MM.1S (cell line): Measurements from ENCODE around the gene SLC10A1.

ENCODE experiments used
- DNase-seq: peaks from one replicate; pipeline ENCODE4 v3.0.0-alpha.2; 2015
- H2AFZ ChIP-seq: fragments of 300-600 bp; sonication (generic); 2 replicates; pipeline ENCODE4 v1.6.0; 2016; ENCODE audit warnings: antibody characterized with exemption, low read length
- H3F3A ChIP-seq: fragments of 300-600 bp; sonication (generic); 2 replicates; pipeline ENCODE4 v1.6.1; 2016; ENCODE audit warnings: mild to moderate bottlenecking, antibody characterized with exemption, low read length, moderate library complexity, mixed read lengths; ENCODE audit not compliant: insufficient read depth
- H3K27ac ChIP-seq: fragments of 300-600 bp; sonication (generic); 2 replicates; pipeline ENCODE4 v1.5.1; 2016; ENCODE audit warnings: mild to moderate bottlenecking, low read length
- H3K27me3 ChIP-seq: fragments of 300-600 bp; sonication (generic); replicated peaks from 2 replicates; pipeline ENCODE4 v1.6.0; 2016; ENCODE audit warnings: low read length; ENCODE audit not compliant: insufficient read depth
- H3K36me3 ChIP-seq: fragments of 300-600 bp; sonication (generic); replicated peaks from 2 replicates; pipeline ENCODE4 v1.6.1; 2016; ENCODE audit warnings: mild to moderate bottlenecking, low read length, mixed read lengths; ENCODE audit not compliant: insufficient read depth
- H3K4me1 ChIP-seq: fragments of 300-600 bp; sonication (generic); 2 replicates; pipeline ENCODE4 v1.6.1; 2016; ENCODE audit warnings: low read length, mixed read lengths
- H3K4me2 ChIP-seq: fragments of 300-600 bp; sonication (generic); 2 replicates; pipeline ENCODE4 v1.6.0; 2016; ENCODE audit warnings: low read depth, low read length
- H3K4me3 ChIP-seq: fragments of 300-600 bp; sonication (generic); 2 replicates; pipeline ENCODE4 v1.5.1; 2016; ENCODE audit warnings: low read length, mixed read lengths
- H3K79me2 ChIP-seq: fragments of 300-600 bp; sonication (generic); 2 replicates; pipeline ENCODE4 v1.6.1; 2016; ENCODE audit warnings: mixed run types, low read length, mixed read lengths
- H3K9ac ChIP-seq: fragments of 300-600 bp; sonication (generic); 2 replicates; pipeline ENCODE4 v1.6.1; 2016; ENCODE audit warnings: low read length, mixed read lengths
- H3K9me2 ChIP-seq: fragments of 300-600 bp; sonication (generic); replicated peaks from 2 replicates; pipeline ENCODE4 v1.6.1; 2016; ENCODE audit warnings: mild to moderate bottlenecking, low read length, mixed read lengths; ENCODE audit not compliant: insufficient read depth
- H3K9me3 ChIP-seq: fragments of 300-600 bp; sonication (generic); replicated peaks from 2 replicates; pipeline ENCODE4 v1.6.1; 2016; ENCODE audit warnings: mild to moderate bottlenecking, low read length, mixed read lengths; ENCODE audit not compliant: insufficient read depth
- H4K20me1 ChIP-seq: fragments of 300-600 bp; sonication (generic); 2 replicates; pipeline ENCODE4 v1.6.1; 2016; ENCODE audit warnings: mild to moderate bottlenecking, low read length, moderate library complexity, mixed read lengths; ENCODE audit not compliant: insufficient read depth
- CTCF ChIP-seq: fragments of 300-600 bp; sonication (generic); IDR thresholded peaks from 2 replicates; pipeline ENCODE4 v1.5.1; 2016; ENCODE audit warnings: antibody characterized with exemption, low read length, mixed read lengths
- EZH2 ChIP-seq: fragments of 300-600 bp; sonication (generic); optimal IDR thresholded peaks from 2 replicates; pipeline ENCODE3; 2017; ENCODE audit warnings: low read depth, mild to moderate bottlenecking, antibody characterized with exemption, low read length, mixed read lengths
- EZH2phosphoT487 ChIP-seq: fragments of 300-600 bp; sonication (generic); IDR thresholded peaks from 2 replicates; pipeline ENCODE4 v1.6.1; 2018; ENCODE audit warnings: antibody characterized with exemption, low read length

SLC10A1 gene

GRCh38 chr14:69807192-69807591 is 10.2 kb upstream of the SLC10A1 start:
- no peaks in the 10 kb centered on the region for H3K9me3 ChIP-seq
- no peak overlapping the region for H2AFZ ChIP-seq
- no peaks in the 10 kb centered on the region for H3K27me3 ChIP-seq
- no peak overlapping the region for H3K4me2 ChIP-seq
- no peak overlapping the region for H3K9ac ChIP-seq
- no peaks in the 10 kb centered on the region for H3K9me2 ChIP-seq
- H3K36me3 ChIP-seq = no peaks in the 10 kb centered on the region
- H4K20me1 ChIP-seq = no peaks in the 10 kb centered on the region
- TF ChIP-seq CTCF (no peak), EZH2 (no peak), EZH2phosphoT487 (no peak)
- no peak overlapping the region for H3K4me3 ChIP-seq
- H3K27ac ChIP-seq = no peak overlapping the region
- no peaks in the 10 kb centered on the region for H3K4me1 ChIP-seq
- H3F3A ChIP-seq = no peaks in the 10 kb centered on the region
- H3K79me2 ChIP-seq = no peaks in the 10 kb centered on the region
- DNase-seq = no peak

- no peaks in the 10 kb centered on the region for H3K27me3 ChIP-seq
- H4K20me1 ChIP-seq = no peaks in the 10 kb centered on the region
- no peak for DNase-seq
- no peak overlapping the region for H3K4me2 ChIP-seq
- no peak overlapping the region for H2AFZ ChIP-seq
- H3K9ac ChIP-seq = no peak overlapping the region
- no peaks in the 10 kb centered on the region for H3K9me2 ChIP-seq
- H3K9me3 ChIP-seq = no peaks in the 10 kb centered on the region
- no peaks in the 10 kb centered on the region for H3K79me2 ChIP-seq
- H3K4me1 ChIP-seq = no peaks in the 10 kb centered on the region
- H3K36me3 ChIP-seq = no peaks in the 10 kb centered on the region
- TF ChIP-seq EZH2 = no peak
- no peak for TF ChIP-seq CTCF
- no peak for TF ChIP-seq EZH2phosphoT487
- no peak overlapping the region for H3K4me3 ChIP-seq
- no peaks in the 10 kb centered on the region for H3F3A ChIP-seq
- H3K27ac ChIP-seq = no peak overlapping the region
Measured at GRCh38 chr14:69804902-69805301, 7.9 kb upstream of the SLC10A1 start.

GRCh38 chr14:69803753-69804152 is 6.7 kb upstream of the SLC10A1 start:
- Histone ChIP-seq H3K79me2 (no peaks in the 10 kb centered on the region), H3K4me1 (no peaks in the 10 kb centered on the region), H3K4me2 (no peak overlapping the region), H3K9me2 (no peaks in the 10 kb centered on the region), H3K36me3 (no peaks in the 10 kb centered on the region), H3F3A (no peaks in the 10 kb centered on the region), H3K27ac (no peak overlapping the region), H3K4me3 (no peak overlapping the region), H2AFZ (no peak overlapping the region), H3K27me3 (no peaks in the 10 kb centered on the region), H4K20me1 (no peaks in the 10 kb centered on the region), H3K9me3 (no peaks in the 10 kb centered on the region), H3K9ac (no peak overlapping the region)
- DNase-seq = no peak
- TF ChIP-seq EZH2phosphoT487 (no peak), CTCF (0 out of 2 replicates have a peak, but pooled peaks have one; percentile 7)
